Measurements from ENCODE around the gene TMPRSS3.

TMPRSS3 gene

DNA sequence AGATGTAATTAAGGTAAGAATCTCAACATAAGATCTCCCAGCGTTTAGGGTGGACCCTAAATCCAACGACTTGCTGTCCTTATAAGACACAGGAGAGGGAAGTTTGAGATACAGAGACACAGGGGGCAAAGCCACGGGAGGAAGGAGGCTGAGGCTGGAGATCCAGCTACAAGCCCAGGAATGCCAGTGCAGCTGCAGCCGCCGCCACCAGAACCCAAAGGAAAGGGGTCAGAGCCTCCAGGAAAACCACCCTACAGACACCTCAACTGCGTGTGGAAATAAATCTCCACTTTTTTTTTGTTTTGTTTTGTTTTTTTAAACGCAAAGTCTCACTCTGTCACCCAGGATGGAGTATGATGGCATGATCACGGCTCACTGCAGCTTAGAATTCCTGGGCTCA is 17.4 kb downstream of the TMPRSS3 start:
- no peak for DNase-seq
- in situ Hi-C loops (cut with HindIII; ENCODE audit: low pct_ligation_motif_present, low pct_unique_long_range_greater_than_20kb, low sequenced_read_pairs): no loop called here

DNA sequence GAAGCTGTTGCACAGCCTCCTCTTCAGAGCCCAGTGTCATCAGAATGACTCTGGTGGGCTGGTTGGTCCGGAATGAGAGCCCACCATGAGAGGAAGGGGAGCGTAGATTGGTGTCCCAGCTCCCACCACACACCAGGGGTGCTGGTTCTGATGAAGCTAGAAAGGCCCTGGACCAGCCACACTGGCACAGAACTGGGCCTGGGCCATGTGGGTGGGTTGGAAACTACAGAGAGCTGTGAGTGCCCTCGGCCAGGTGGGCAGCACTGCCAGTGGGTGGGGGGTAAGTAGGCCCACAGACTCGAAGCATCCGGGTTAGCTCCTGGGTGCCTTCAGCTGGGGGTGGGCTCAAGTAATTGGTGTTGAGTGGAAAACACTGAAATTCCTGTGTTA is 17.9 kb downstream of the TMPRSS3 start:
- in situ Hi-C loops (cut with HindIII; ENCODE audit: low pct_ligation_motif_present, low pct_unique_long_range_greater_than_20kb, low sequenced_read_pairs): no loop called here
- no peak for DNase-seq

DNA sequence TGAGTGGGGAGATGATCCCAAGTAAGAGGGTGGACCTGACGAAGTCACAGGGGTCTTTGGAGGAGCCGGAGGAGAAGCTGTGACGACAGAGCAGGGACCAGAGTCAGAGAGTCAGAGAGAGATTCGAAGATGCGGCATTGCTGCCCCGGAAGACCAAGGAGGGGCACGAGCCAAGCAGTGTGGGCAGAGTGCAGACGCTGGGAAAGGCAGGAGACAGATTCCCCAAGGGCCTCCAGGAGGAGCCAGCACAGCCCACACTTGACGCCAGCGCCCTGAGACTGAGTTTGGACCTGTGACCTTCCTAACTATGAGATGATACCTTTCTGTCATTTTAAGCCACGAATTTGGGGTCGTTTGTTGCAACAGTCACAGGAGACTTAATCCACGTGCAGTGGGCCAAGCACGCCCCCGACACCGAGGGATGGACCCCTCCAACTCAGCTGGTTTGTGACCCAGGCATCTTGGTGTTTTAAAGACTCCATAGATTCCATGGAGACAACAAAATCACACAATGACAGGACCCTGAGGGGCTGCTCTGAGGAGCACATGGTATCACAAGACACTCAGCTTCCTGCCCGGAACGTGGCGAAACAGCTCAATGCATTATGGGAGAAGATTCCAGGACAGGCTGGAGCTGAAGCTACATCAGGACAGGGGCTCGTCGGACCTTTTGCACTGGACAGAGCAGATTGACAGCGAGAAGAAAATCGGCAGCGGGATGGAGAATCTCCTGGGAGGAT is 18.5 kb downstream of the TMPRSS3 start:
- no peak for DNase-seq
- in situ Hi-C loops (cut with HindIII; ENCODE audit: low pct_ligation_motif_present, low pct_unique_long_range_greater_than_20kb, low sequenced_read_pairs): no loop called here

DNA sequence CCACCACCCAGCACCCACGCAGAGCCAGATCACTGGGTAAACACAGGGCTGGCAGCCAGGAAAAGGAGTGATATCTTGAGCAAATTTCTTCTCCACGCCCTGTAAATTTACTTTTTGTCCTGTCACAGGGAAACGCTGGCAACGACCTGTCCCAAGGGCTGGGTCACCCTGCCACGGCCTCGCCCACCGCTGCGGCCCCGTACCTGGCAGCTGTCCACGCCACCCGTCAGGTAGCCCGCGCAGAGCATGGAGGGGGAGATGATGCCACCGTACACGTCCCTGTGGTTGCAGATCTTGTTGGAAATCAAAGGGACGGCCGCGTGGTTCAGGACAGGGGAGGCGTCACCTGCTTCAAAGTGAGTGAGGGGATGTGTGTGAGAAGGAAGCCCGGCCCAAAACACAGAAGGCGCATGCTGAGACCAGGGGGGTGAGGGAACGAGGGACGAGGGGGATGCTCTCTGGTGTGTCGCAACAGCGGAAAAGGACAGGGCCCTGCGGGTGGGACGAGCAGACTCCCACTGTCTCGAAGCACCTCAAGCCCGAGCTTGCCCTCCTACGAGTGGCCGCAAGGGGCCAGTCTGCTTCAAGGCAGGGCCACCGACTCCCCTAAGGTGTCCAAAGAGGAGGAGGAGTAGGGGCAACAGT is 19.4 kb downstream of the TMPRSS3 start:
- DNase-seq: no peak
- in situ Hi-C loops (cut with HindIII; ENCODE audit: low pct_ligation_motif_present, low pct_unique_long_range_greater_than_20kb, low sequenced_read_pairs): no loop called here

DNA sequence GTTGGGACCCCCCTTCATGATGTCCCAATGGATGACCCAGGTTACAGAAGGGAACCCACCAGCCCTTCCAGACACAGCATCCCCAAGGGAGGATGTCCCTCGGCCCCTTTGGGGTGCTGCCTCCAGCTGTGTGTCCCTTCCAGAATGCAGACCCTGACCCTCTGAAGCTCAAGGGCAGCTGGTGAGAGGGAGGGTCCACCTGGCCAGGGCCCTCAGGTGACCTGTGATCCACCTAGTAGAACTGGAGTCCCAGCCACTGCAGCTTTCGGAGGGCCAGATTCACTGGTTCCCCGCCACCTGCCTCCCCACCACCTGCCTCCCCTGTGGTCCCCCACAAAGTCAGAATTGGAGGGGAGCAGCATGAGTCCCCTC is 19.9 kb downstream of the TMPRSS3 start:
- in situ Hi-C loops (cut with HindIII; ENCODE audit: low pct_ligation_motif_present, low pct_unique_long_range_greater_than_20kb, low sequenced_read_pairs): no loop called here
- no peak for DNase-seq

DNA sequence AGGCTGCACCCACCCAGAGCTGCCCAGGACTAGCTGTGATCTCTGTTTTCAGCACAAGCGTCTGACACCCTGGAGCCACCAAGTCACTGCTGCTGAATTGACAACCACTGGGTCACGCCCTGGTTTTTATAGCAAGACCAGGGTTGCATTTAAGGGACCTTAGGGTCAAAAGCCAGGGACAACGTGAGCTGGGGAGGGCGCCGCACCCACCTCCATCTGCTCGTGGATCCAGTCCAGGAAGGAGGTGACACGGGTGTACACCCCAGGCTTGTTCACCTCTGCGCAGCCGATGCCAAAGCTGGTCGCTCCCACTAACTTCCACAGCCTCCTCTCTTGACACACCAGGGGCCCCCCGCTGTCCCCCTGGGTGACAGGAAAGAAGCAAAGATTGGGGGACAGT is 20.3 kb downstream of the TMPRSS3 start:
- DNase-seq: no peak
- in situ Hi-C loops (cut with HindIII; ENCODE audit: low pct_ligation_motif_present, low pct_unique_long_range_greater_than_20kb, low sequenced_read_pairs): no loop called here

DNA sequence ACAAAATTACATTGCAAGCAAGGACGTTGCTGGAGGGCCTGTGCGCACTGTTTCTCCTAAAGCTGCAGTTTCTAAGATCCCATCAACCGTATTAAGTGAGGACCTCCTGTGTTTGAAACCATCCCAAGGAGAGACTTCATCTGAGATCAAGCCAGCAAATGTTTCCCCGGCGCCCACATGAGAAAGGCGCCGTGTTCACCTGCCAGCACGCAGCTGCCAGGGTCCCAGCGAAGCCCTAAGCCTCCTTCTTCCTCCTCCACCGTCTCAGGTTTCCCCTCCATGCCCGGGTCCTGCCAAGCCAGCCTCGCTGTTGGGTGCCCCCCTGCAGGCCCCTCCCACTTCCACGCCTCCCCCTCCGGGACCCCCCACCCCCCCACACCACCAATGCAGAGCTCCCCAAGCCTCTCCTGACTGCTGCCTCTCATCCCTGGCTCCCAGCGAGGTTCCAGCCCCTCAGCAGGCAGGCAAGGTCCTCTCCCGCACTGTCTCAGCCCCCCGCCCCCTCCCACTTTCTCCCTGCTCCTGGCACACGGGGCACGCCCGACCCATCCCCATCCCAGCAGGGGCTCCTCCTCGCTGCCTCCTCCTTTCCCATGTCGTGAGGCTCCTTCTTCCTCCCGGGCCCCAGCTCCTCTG is 20.9 kb downstream of the TMPRSS3 start:
- in situ Hi-C loops (cut with HindIII; ENCODE audit: low pct_ligation_motif_present, low pct_unique_long_range_greater_than_20kb, low sequenced_read_pairs): no loop called here
- DNase-seq: no peak

DNA sequence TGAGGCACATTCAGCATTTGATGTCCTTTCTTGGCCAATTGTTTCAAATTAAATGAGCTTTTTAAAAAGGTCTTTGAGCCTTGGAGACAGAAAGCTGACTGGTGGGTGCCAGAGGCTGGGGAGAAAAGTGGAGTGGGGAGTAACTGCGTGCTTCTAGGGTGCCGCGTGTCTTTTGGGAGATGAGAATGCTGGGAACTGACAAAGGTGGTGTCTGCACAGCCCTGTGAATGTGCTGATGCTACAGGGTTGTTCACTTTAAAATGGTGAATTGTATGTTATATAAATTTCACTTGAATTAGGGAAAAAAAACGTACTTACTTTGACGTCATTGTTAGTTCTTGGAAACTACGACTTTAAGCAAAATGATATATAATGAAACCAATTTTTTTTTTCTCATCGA is 21.4 kb downstream of the TMPRSS3 start:
- in situ Hi-C loops (cut with HindIII; ENCODE audit: low pct_ligation_motif_present, low pct_unique_long_range_greater_than_20kb, low sequenced_read_pairs): no loop called here

DNA sequence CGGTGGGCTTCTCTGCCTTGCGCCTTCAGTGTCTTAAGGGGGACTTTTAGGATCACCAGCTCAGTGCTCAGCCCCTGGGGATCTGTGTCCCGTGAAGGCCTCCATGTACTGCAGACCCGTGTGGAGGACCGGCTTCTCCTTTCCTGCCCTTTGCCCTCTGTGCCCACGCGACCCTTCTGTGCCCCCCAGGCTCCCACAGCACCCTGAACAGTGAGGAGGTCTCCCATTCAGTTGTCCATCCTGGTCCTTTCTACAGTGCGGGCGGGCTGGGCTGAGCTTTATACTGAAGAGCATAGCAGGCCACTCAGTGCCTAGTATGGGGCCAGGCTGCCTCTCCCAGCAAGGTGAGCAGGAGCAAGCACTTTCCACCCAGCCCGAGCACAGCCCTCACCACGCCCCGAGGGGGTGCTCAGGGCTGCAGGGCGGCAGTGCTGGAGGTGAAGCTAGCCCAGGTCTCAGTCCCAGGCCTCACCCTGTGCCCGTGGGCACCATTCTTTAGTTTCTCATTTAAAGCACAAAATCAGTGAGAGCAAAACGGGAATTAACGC is 21.9 kb downstream of the TMPRSS3 start:
- in situ Hi-C loops (cut with HindIII; ENCODE audit: low pct_ligation_motif_present, low pct_unique_long_range_greater_than_20kb, low sequenced_read_pairs): no loop called here
- DNase-seq: no peak

More for the DNA sequence above, 21.4 kb downstream of the TMPRSS3 start:
- DNase-seq: no peak

DNA sequence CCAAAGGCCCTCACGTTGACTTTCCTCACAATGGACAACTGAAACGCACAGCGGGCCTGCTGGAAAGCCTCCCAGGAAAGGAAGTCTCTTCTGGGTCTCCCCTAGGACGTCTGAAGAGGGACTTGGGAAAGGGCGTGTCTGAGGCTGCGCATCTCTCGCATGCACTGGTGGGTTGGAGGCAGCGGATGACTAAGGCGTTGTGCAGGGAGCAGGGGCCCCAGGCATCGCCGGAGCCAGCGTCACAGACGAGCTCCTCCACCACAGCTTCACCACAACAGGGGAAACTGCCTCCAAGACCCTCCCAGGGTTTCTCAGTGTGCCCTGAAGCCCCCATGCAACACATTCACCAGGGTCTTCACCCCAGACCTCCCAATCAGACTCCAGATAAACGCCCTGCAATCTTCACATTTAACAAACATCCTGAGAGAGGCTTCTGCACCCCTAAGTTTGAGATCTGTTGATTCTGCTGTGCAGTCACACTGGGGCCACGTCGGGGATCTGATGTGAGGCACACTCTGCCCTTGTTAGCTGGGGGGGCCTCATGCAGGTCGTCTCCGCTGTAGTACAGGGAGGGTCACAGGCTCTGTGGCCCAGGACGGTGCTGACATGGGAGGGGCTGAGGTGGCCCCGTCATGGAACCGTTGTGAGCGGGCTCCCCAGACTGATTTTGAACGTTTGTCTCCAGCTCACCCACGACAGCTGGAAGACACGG is 22.5 kb downstream of the TMPRSS3 start:
- DNase-seq: no peak
- in situ Hi-C loops (cut with HindIII; ENCODE audit: low pct_ligation_motif_present, low pct_unique_long_range_greater_than_20kb, low sequenced_read_pairs): no loop called here

DNA sequence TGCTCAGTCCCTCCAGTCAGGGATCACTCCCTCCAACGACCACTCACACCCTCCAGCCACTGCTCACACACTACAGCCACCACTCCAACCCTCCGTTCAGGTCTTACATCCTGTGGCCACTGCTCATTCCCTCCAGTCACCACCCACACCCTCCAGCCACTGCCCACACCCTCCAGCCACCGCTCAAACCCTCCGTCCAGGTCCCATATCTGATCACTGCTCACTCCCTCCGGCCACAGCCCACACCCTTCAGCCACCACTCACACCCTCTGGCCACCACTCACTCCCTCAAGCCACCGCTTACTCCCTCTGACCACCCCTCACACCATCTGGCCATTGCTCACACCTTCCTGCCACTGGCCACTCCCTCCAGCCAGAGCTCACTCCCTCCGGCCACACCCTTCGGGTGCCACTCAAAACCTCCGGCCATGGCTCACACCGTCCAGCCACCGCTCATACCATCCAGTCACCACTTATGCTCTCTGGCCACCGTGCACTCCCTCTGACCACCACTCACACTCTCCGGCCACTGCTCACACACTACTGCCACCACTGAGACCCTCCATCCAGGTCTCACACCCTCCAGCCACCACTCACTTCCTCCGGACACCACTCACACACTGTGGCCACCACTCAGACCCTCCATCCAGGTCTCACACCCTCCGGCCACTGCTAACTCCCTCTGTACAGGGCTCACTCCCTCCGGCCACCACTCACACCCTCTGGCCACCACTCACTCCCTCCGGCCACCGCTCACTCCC is 24.8 kb downstream of the TMPRSS3 start:
- no peak for DNase-seq
- in situ Hi-C loops (cut with HindIII; ENCODE audit: low pct_ligation_motif_present, low pct_unique_long_range_greater_than_20kb, low sequenced_read_pairs): no loop called here

DNA sequence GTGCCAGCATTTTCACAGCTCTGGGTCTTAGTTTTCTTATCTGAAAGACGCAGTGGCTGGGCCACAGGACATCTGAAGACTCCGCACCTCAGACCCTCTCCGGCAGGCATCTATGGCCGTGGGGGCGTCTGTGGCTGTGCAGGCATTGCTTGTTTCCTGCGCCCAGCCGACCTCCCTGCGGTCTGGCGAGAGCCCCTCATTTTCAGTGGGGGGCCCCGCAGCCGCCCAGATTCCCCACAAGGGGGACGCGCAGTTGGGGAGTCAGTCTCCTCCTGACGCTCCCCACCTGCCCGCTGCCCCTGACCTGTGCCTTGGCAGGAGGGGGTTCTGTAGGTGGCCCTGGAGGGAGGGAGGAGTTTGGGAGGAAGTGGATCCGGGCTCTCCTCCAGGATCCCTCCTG is 26.0 kb downstream of the TMPRSS3 start:
- no peak for DNase-seq
- in situ Hi-C loops (cut with HindIII; ENCODE audit: low pct_ligation_motif_present, low pct_unique_long_range_greater_than_20kb, low sequenced_read_pairs): no loop called here

DNA sequence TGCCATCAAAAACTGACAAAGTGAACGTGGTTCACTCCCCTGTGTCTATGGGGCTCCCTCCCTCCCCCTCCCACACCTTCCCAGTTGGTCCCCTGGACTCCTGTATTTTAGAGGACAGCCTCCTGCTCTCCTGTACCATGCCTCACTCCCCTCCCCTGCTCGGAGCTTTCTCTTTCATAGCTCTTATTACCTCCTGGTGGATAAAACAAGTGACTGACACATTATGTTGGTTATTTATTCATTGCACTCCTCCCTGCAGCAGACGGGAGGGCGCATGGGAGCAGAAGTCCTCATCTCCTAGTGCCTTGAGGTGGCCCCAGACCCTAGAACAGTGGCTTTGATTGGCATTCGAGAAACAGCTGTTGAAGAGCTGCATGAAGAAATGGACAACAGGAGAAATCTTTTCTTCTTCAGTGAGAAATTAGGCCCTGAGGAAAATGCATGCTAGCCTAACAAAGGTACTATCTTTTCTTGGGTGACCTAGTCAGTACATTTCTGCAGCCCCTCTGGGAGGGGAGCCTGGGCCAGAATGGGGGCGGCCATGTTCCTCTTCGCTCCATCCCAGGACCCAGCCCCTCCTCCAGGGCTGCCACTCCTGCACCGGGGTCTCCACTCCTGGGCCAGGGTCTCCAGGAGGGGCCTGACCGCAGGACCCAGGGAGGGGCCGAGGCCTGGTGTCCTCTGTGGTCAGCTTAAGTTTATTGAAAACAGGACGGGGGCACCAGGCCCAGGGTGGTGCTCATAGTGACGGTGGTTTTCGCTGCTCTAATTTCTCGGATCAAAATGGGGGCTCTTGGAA is 28.3 kb downstream of the TMPRSS3 start:
- in situ Hi-C loops (cut with HindIII; ENCODE audit: low pct_ligation_motif_present, low pct_unique_long_range_greater_than_20kb, low sequenced_read_pairs): no loop called here
- DNase-seq: no peak

DNA sequence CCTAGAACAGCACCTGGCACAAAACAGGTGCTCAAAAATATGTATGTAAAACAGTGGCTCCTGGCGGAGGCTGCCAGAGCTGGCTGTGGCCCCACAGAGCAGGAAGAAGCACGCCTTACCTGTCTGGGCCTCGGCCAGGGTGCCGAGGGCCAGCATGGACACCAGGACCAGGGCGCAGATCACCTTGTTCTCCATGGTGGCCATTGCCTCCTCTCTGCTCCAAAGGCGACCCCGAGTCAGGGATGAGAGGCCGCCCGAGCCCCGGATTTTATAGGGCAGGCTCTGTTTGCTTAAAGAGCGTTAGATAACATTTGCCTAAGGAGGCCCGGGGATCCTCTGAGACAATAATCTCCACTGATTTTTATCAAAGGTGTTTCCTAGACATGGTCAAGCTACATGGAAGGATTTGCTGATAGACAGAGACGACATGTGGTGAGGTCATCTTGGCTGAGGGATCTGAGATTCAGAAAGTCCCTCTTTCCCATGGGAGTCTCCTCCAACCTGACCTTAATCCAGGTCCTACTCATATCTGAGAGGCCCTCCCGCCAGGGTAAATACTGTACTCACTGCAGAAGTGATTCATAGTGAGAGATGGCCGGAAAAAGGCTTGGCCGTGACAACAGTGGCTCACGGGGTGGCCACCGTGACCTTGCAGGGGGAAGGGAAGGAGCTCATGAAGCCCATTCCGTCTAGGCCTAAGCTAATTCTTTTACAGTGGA is 29.4 kb downstream of the TMPRSS3 start, which contains the start of gene TFF1:
Gene TFF1, minus strand, starts transcription at position 244 of the 719 bp plus-strand sequence. Its CDS starts 40 bp downstream, at position 204.
- in situ Hi-C loops (cut with HindIII; ENCODE audit: low pct_ligation_motif_present, low pct_unique_long_range_greater_than_20kb, low sequenced_read_pairs): no loop called here
- DNase-seq: no peak

DNA sequence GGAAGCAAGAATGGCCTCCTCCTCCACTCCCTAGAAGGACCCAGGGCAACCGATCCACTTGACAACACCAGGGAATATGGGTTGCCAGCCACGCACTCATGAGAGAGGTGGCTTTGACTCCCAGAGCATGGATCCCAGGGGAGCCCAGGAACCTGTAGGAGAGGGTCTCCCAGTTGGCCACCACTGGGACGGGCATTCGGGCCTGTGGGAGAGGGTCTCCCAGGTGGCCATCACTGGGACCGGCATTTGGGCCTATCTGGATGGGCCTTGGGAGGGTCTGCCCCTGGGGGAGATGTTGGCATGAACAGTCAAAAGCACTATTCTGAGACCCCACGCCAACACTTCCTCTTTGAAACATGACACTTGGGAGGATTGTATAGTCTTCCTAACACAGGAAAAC is 30.1 kb downstream of the TMPRSS3 start:
- in situ Hi-C loops (cut with HindIII; ENCODE audit: low pct_ligation_motif_present, low pct_unique_long_range_greater_than_20kb, low sequenced_read_pairs): no loop called here
- DNase-seq: no peak

DNA sequence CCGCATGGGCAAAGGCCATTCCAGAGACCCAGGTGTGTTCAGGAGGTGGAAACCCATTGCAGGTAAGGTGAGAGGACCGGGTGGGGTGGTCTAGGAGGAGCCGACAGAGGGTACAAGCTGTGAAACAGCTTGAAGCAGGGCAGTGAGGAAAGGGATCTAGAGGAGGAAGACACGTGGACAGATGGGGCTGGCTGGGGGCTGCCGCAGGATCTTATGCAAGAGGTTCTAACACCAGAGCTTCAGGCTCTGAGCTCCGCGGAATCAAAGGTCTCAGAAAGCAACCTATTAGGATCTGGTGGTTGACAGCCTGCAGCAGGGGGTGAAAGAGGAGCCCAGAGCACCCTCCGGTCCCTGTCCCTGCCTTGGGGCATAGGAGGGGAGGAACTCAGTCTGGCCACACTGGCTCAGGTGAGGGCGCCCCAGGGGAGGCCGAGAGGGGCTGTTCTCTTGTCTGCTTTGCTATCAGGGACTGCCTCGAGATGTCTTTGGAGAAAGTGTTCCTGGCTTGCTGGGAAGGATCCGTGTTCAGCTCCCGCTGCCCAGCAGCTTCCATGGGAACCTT is 31.5 kb downstream of the TMPRSS3 start:
- DNase-seq: no peak
- in situ Hi-C loops (cut with HindIII; ENCODE audit: low pct_ligation_motif_present, low pct_unique_long_range_greater_than_20kb, low sequenced_read_pairs): no loop called here

DNA sequence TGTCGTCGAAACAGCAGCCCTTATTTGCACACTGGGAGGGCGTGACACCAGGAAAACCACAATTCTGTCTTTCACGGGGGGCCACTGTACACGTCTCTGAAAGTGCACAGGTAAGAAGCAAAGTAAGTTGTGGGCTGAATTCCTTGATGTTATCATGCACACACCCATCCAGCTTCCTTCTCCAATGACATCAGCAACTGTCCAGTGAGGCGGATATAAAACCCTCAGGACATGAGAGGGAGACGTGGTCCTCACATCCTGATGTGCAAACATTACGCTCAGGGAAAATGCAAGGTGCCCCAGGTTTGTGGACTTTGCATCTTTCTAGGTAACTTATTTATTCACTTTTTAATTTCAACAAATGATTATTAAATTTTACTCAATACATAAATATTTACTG is 32.5 kb downstream of the TMPRSS3 start:
- in situ Hi-C loops (cut with HindIII; ENCODE audit: low pct_ligation_motif_present, low pct_unique_long_range_greater_than_20kb, low sequenced_read_pairs): no loop called here

More for the DNA sequence above, 32.5 kb downstream of the TMPRSS3 start:
- no peak for DNase-seq

All from ACHN (cell line).